NCI-H748 (cell line): ENCODE data around the gene GDPD1.

Experiments used
- DNase-seq: peaks from one replicate; lab custom pipeline; 2025; ENCODE audit not compliant: unreplicated experiment; lab: John Stamatoyannopoulos, UW

GDPD1 gene

GRCh38 chr17:59238906-59239305 is 18.6 kb downstream of the GDPD1 start:
- no peak for DNase-seq

DNA sequence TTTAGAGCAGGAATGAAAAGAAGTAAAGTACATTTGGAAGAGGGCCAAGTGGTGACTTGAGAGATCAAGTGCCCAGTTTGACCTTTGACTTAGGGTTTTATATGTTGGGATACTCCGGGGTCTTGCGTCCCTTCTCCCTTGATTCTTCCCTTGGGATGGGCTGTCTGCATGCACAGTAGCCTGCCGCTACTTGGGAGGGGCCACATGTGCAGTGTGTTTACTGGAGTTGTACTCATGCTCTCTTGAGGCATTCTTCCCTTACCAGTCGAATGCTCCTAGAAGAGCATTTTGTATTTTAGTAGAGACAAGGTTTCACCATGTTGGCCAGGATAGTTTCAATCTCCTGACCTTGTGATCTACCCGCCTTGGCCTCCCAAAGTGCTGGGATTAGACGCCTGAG is 23.8 kb downstream of the GDPD1 start:
- DNase-seq = no peak

DNA sequence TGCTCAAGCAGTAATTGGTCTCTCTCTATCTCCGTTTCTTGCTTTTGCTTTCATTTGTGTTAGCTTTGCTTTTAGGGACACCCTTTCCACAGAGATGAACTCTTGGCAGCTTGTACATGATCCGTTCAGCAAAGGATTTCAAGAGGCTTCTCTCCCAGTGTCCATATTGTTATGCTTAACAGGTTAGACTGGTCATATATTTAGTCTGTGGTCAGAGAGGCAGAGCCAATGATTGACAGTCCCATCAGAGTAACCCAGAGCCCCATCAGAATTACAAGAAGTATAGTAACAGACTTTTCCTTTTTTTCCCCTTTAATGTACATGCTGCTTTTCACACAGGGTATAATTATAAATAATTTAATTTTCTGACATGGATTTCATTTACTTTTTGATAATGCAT is 34.4 kb downstream of the GDPD1 start:
- DNase-seq = no peak

DNA sequence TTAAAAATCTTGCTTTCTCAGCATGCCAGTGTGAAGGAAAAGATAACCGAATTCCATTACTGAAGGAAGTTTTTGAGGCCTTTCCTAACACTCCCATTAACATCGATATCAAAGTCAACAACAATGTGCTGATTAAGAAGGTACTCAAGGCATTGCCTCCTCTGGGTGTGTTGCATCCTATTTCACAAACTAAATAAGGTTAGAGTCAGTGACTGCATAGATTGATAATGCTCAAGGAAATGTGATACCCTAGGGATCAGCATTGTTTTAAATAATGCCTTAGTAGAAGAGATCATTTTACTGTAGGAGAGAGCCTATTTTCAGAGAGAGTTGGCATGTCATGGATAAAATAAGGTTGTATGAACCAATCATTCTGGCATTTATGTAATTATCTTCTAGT is 36.8 kb downstream of the GDPD1 start:
- no peak for DNase-seq

DNA sequence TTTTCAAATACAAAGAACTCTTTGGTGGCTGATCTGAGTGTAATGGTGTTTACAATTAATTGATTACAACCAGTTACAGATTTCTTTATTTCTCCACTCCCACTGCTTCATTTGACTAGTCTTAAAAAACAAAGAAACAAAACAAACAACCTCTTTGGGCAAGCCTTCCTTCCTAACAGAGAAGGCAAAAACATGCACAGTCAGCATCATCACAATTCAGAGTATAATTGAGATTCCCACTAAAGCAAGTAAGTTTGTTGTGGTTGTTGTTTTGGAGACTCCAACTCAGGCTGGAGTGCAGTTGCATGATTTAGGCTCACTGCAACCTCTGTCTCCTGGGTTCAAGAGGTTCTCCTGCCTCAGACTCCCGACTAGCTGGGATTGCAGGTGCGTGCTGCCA is 40.4 kb downstream of the GDPD1 start:
- no peak for DNase-seq

- no peak for DNase-seq
Observed at GRCh38 chr17:59266745-59267144, 46.4 kb downstream of the GDPD1 start.

- no peak for DNase-seq
Observed at GRCh38 chr17:59267776-59268175, 47.5 kb downstream of the GDPD1 start.

DNA sequence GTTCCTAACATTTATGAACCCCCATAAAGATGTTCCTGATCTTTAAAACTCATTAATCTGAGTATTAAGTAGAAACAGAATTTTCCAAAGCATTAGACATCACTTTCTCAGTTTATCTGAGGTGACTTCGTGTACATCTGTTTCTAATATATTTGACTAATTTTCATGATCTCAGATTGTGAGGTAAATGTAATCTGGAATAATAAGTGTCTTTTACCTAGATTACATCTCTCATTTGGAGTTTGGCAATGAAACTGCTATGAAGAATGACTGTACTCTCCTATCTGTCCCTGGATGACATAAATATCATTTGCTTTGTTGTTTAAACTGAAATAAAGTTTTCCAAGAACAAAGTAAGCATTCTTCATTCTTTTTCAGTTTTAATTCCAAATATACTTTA is 55.3 kb downstream of the GDPD1 start:
- no peak for DNase-seq

DNA sequence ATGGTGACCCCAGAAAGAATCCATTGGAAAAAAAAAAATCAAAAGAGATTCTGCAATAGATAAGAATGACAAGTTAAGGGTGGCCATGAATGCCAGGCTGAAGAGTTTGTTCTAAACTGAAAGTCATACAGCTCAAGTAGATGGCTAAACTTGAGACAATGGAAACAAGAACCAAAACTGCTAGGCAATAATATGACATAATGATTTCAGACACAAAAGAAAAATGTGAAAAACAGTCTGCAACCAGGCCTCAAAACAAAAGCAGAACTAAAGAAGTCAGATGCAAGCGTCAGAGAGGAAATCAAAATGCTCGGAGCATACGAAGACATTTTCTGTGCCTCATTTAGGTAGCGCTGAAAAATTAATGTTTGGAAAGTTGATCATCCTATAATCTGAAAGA is 56.7 kb downstream of the GDPD1 start:
- no peak for DNase-seq

GRCh38 chr17:59278406-59278805 is 58.1 kb downstream of the GDPD1 start:
- DNase-seq = no peak

DNA sequence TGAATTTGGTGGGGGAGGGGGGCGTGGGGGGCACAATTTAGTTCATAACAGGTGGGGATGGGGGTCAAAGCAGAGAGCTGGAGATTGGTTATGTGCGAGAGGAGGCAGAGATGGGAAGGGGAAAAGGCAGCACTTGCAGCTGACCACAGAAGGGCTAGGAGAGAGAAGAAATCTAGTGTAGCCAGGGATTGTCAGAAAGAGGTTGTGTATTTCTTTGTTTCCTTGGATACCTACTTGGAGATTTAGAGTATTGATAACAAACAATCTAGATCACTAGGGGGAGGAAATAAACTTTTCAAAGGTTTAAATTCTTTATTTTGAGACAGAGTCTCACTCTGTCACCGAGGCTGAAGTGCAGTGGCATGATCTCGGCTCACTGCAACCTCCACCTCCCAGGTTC is 64.0 kb downstream of the GDPD1 start:
- DNase-seq = no peak

DNA sequence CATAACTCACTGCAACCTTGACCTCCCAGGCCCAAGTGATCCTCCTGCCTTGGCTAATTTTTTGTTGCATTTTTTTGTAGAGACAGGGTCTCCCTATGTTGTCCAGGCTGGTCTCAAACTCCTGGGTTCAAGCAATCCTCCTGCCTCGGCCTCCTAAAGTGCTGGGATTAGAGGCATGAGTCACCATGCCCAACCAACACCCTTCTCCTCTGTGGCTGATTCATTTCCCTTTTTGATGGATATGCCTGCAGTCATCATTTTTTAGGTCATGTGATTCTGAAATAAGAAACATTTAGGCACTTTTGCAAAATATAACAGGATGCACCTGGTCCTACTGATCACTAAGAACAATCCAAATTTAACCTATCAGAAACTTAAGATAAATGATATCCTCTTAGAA is 67.1 kb downstream of the GDPD1 start:
- DNase-seq = no peak

DNA sequence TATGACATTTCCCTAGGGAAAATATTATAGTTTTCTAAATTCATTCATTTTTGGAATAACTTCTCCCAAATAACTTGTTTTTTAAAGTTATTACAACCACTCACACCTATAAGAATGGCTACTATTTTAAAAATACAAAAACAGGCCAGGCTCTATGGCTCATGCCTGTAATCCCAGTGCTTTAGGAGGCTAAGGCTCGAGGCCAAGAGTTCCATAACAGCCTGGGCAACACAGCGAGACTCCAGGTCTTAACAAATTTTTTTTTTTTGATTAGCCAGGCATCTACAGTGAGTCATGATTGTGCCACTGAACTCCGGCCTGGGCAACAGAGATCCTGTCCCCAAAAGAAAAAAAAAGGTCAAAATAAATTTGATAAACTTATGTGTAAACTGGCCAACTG is 67.6 kb downstream of the GDPD1 start:
- DNase-seq = no peak

DNA sequence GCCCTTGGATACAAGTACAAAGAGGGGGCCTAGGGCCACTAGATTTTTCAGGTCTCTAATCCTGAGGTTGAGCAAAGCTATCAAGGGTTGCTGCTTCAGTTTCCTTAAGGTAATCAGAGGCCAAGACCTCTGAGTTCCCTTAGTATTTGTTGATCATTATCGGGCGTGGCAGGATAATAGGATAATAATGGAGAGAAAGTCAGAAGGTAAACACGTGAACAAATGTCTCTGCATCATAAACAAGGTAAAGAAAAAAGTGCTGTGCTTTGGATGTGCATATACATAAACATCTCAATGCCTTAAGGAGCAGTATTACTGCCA is 69.6 kb downstream of the GDPD1 start:
- peak; percentile 39 for DNase-seq

DNA sequence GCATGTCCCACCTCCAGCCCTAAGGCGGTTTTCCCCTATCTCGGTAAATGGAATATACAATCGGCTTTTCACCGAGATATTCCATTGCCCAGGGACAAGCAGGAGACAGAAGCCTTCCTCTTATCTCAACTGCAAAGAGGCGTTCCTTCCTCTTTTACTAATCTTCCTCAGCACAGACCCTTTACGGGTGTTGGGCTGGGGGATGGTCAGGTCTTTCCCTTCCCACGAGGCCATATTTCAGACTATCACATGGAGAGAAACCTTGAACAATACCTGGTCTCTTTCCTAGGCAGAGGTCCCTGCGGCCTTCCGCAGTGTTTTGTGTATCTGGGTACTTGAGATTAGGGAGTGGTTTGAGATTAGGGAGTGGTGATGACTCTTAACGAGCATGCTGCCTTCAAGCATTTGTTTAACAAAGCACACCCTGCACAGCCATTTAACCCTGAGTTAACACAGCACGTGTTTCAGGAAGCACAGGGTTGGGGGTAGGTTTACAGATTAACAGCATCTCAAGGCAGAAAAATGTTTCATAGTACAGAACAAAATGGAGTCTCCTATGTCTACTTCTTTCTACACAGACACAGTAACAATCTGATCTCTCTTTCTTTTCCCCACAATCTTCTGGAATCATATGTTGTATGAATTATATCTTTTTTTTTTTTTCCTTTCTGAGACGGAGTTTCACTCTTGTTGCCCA is 70.1 kb downstream of the GDPD1 start:
- peak; percentile 83 for DNase-seq

- no peak for DNase-seq
Observed at GRCh38 chr17:59292174-59292523, 71.8 kb downstream of the GDPD1 start.

- no peak for DNase-seq
Observed at GRCh38 chr17:59296190-59296589, 75.9 kb downstream of the GDPD1 start.

DNA sequence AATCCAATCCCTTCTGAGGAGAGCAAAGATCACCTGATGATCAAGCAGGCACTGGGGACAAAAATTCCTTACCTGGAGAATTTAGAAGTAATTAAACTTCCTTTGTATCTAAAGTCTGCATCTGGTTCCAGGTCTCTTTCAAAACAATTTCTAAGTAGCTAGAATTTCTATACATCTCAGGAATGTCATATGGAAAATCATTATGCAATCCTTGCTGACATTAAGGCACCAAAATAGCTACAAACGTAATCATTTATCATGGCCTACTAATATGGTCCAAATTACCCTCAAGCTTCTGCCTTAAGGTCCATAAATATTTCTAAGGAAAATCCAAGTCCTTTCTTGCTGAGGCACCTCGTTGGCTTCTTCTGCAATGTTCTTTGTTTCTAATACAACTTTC is 78.2 kb downstream of the GDPD1 start:
- DNase-seq = no peak

GRCh38 chr17:59299400-59300092 is 79.2 kb downstream of the GDPD1 start:
- no peak for DNase-seq

- no peak for DNase-seq
Observed at GRCh38 chr17:59300941-59301340, 80.6 kb downstream of the GDPD1 start.

DNA sequence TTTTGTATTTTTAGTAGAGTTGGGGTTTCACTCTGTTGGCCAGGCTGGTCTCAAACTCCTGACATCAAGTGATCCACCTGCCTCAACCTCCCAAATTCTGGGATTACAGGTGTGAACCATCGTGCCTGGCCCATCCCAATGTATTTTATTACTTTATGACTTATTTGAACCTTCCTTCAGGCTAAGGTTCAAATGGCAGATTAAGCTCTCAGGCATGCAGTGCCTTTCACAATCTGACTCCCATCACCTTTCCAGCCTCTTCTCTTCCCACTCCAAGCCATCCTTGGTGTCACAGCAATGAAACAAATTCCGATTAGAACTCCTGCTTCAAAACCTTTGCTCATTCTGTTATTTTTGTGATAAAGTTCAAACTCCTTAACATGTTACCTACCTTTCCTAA is 84.5 kb downstream of the GDPD1 start:
- no peak for DNase-seq

GRCh38 chr17:59310263-59310920 is 90.1 kb downstream of the GDPD1 start:
- DNase-seq = no peak

DNA sequence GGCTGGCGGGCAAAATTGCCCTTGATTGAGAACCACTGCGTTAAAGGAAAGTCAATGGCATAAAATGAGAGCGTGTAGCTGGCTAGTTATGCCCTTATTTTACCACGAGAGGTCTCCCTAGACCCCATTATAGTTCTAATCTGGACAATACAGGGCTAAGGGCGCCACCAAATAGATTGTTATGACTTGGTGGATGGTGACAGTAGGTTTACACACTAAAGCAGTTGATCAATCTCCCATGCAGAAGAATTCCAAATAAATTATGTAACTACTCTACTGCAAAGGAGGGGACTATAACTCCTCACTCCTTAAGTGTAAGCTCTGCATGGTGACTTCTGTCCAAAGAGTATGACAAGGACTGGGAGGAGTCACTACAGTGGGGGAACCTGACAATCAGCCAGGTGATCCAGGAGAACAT is 90.7 kb downstream of the GDPD1 start:
- DNase-seq = peak; percentile 71
